ENCODE measurements around the gene PGLYRP2. TPM values are rescaled to one million over a fixed set of nuclear protein-coding genes. Genes with fewer than 3 reads are reported as not detected.

The PGLYRP2 gene
- total and polyA plus RNA-seq, 4 donors, result 0.10 TPM; not detected in 3

GRCh38 chr19:15448044-15448777 is 31.1 kb downstream of the PGLYRP2 start:
- DNase-seq, result no peak

GRCh38 chr19:15447057-15447456 is 32.2 kb downstream of the PGLYRP2 start:
- TF ChIP-seq CTCF (IDR thresholded peaks at IDR 0.05; ENCODE audit: control extremely low read depth, extremely low read depth), result no peak
- WGBS, 2 donors, result 82 to 83% methylated on average over 4 of the region's 4 CpGs
- peaks cover 0 to 4% (median 1%) of the 10 kb centered on the region in 4 donors for H3K36me3 ChIP-seq (ENCODE audit: control insufficient read depth in 4 of 4, insufficient read depth in 4 of 4, low read length in 4 of 4)
- no peak for ATAC-seq (ENCODE audit: insufficient read depth, low FRiP score)
- H3K27ac ChIP-seq (ENCODE audit: low read depth in 1 of 2, low read length in 1 of 2), result no peak overlapping the region
- no peak for DNase-seq
- no peaks in the 10 kb centered on the region for H3K27me3 ChIP-seq (ENCODE audit: control insufficient read depth in 3 of 3, insufficient read depth in 3 of 3, low read length in 2 of 3)
- H3K9me3 ChIP-seq (ENCODE audit: control insufficient read depth in 4 of 4, insufficient read depth in 3 of 4, low read length in 3 of 4), result no peaks in the 10 kb centered on the region
- no peak overlapping the region for H3K4me3 ChIP-seq
- H3K9ac ChIP-seq (ENCODE audit: insufficient read depth in 1 of 2, low read length in 2 of 2), result no peak overlapping the region
- peaks cover 2 to 10% (median 5%) of the 10 kb centered on the region in 5 donors for H3K4me1 ChIP-seq (ENCODE audit: control insufficient read depth in 5 of 5, insufficient read depth in 5 of 5, low read length in 5 of 5)

More at GRCh38 chr19:15448044-15448777, 31.1 kb downstream of the PGLYRP2 start:
- Histone ChIP-seq H3K27me3 (ENCODE audit: control insufficient read depth in 3 of 3, insufficient read depth in 3 of 3, low read length in 2 of 3) (peaks cover 0 to 4% (median 0%) of the 10 kb centered on the region in 3 donors), H3K36me3 (ENCODE audit: control insufficient read depth in 4 of 4, insufficient read depth in 4 of 4, low read length in 4 of 4) (peaks cover 0 to 8% (median 1%) of the 10 kb centered on the region in 4 donors), H3K9ac (ENCODE audit: insufficient read depth in 1 of 2, low read length in 2 of 2) (no peak overlapping the region), H3K27ac (ENCODE audit: low read depth in 1 of 2, low read length in 1 of 2) (no peak overlapping the region), H3K9me3 (ENCODE audit: control insufficient read depth in 4 of 4, insufficient read depth in 3 of 4, low read length in 3 of 4) (no peaks in the 10 kb centered on the region), H3K4me1 (ENCODE audit: control insufficient read depth in 5 of 5, insufficient read depth in 5 of 5, low read length in 5 of 5) (peaks cover 2 to 16% (median 8%) of the 10 kb centered on the region in 5 donors), H3K4me3 (no peak overlapping the region)
- TF ChIP-seq CTCF (IDR thresholded peaks at IDR 0.05; ENCODE audit: control extremely low read depth, extremely low read depth), result no peak
- ATAC-seq (ENCODE audit: insufficient read depth, low FRiP score), result no peak
- WGBS, 2 donors, result 66 to 81% methylated on average over 17 of the region's 17 CpGs

- H3K36me3 ChIP-seq (ENCODE audit: control insufficient read depth in 4 of 4, insufficient read depth in 4 of 4, low read length in 4 of 4), result peaks cover 0 to 4% (median 1%) of the 10 kb centered on the region in 4 donors
- H3K27me3 ChIP-seq (ENCODE audit: control insufficient read depth in 3 of 3, insufficient read depth in 3 of 3, low read length in 2 of 3), result no peaks in the 10 kb centered on the region
- H3K27ac ChIP-seq (ENCODE audit: low read depth in 1 of 2, low read length in 1 of 2), result peak overlapping the region in 1 of 2 donors; percentile 85
- H3K9me3 ChIP-seq (ENCODE audit: control insufficient read depth in 4 of 4, insufficient read depth in 3 of 4, low read length in 3 of 4), result no peaks in the 10 kb centered on the region
- DNase-seq (no peak), ATAC-seq (ENCODE audit: insufficient read depth, low FRiP score) (no peak)
- H3K4me3 ChIP-seq, result no peak overlapping the region
- WGBS, 2 donors, result 71 to 90% methylated on average over 7 of the region's 7 CpGs
- TF ChIP-seq CTCF (IDR thresholded peaks at IDR 0.05; ENCODE audit: control extremely low read depth, extremely low read depth), result no peak
- H3K9ac ChIP-seq (ENCODE audit: insufficient read depth in 1 of 2, low read length in 2 of 2), result no peak overlapping the region
- peaks cover 2 to 10% (median 5%) of the 10 kb centered on the region in 5 donors for H3K4me1 ChIP-seq (ENCODE audit: control insufficient read depth in 5 of 5, insufficient read depth in 5 of 5, low read length in 5 of 5)
Measured at GRCh38 chr19:15445807-15446376, 33.4 kb downstream of the PGLYRP2 start.

Measured in lung (tissue), 12 donors.